Skeletal muscle satellite cell (primary cell): ENCODE data around the gene SP100. TPM values are rescaled to one million over a fixed set of nuclear protein-coding genes. Genes with fewer than 3 reads are reported as not detected.
"Not testable (repeated sequence)": the region's sequence is repeated elsewhere in the genome, so short reads cannot be mapped to it uniquely, and the experiment has no call there.

Experiments
- H3K27me3 ChIP-seq: 2 replicates; pipeline ENCODE4 v1.7.0; 2013; ENCODE audit warnings: low read length; ENCODE audit not compliant: control insufficient read depth, insufficient read depth
- H3K36me3 ChIP-seq: 2 replicates; pipeline ENCODE4 v1.7.0; 2013; ENCODE audit warnings: mild to moderate bottlenecking, control low read depth, low read length; ENCODE audit not compliant: insufficient read depth
- H3K4me1 ChIP-seq: 2 replicates; pipeline ENCODE4 v1.7.0; 2013; ENCODE audit warnings: low read length; ENCODE audit not compliant: control insufficient read depth, insufficient read depth
- H3K4me2 ChIP-seq: 2 replicates; pipeline ENCODE4 v1.7.0; 2013; ENCODE audit warnings: mild to moderate bottlenecking, low read length
- H3K4me3 ChIP-seq: 2 replicates; pipeline ENCODE4 v1.7.0; 2013; ENCODE audit warnings: low read length
- H3K9ac ChIP-seq: 2 replicates; pipeline ENCODE4 v1.7.0; 2013; ENCODE audit warnings: mild to moderate bottlenecking, low read depth, low read length, moderate library complexity
- H3K9me3 ChIP-seq: replicated peaks from 2 replicates; pipeline ENCODE4 v1.7.0; 2013; ENCODE audit warnings: mild to moderate bottlenecking, control low read depth, low read length
- total RNA-seq: library from RNA; depleted of rRNA; stranded (reverse); fragments of >200 nt; gene quantifications from 2 replicates; pipeline ENCODE4 v1.2.3, GENCODE V29; 2012; rRNA removed

SP100 gene
- total RNA-seq, result 88.7 and 109 TPM in 2 replicates

- Histone ChIP-seq H3K9ac (peak within 1 kb of the TSS; percentile 92), H3K27me3 (no peaks in the 10 kb centered on the region), H3K4me1 (peaks cover 30% of the 10 kb centered on the region), H3K36me3 (no peaks in the 10 kb centered on the region), H3K9me3 (no peaks in the 10 kb centered on the region), H3K4me2 (peak within 1 kb of the TSS; percentile 96), H3K4me3 (peak within 1 kb of the TSS; percentile 78)
These were observed at the start of gene SP100 for GRCh38 chr2:230416061-230416721. Gene SP100 (plus strand): TSS chr2:230416201. CDS start chr2:230416297, 96 bp downstream.

DNA sequence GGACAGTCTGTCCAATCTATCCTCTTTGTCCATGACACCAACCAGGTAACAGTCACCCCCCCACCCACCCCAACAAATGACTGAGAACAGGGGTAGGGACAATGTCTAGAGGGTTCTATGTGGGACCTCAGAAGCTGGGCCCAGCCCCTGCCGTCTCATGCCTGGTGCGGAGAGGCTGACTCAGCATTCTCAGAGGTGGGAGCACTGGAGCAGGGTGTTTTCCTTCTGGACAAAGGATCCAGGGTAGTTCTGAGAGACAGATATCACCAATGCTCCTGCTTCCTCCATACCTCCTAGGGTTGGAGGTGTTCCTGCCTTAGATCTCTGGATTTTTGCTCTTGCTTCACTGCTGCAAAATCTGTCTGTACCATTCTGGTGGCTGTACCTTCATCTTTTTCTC is 33.9 kb upstream of the SP100 start:
- Histone ChIP-seq H3K9me3 (no peaks in the 10 kb centered on the region), H3K4me2 (no peak overlapping the region), H3K27me3 (no peaks in the 10 kb centered on the region), H3K4me1 (no peaks in the 10 kb centered on the region), H3K9ac (no peak overlapping the region), H3K36me3 (peaks cover 22% of the 10 kb centered on the region), H3K4me3 (no peak overlapping the region)

- Histone ChIP-seq H3K9me3 (no peaks in the 10 kb centered on the region), H3K36me3 (peaks cover 19% of the 10 kb centered on the region), H3K27me3 (no peaks in the 10 kb centered on the region), H3K4me2 (no peak overlapping the region), H3K9ac (no peak overlapping the region), H3K4me3 (no peak overlapping the region), H3K4me1 (no peaks in the 10 kb centered on the region)
These were observed 32.5 kb upstream of the SP100 start for GRCh38 chr2:230383453-230383852.

- Histone ChIP-seq H3K9me3 (no peaks in the 10 kb centered on the region), H3K4me1 (no peaks in the 10 kb centered on the region), H3K27me3 (no peaks in the 10 kb centered on the region), H3K36me3 (peaks cover 27% of the 10 kb centered on the region), H3K4me2 (no peak overlapping the region), H3K4me3 (no peak overlapping the region), H3K9ac (no peak overlapping the region)
These were observed 31.0 kb upstream of the SP100 start for GRCh38 chr2:230384986-230385385.

- H3K27me3 ChIP-seq, result no peaks in the 10 kb centered on the region
- H3K9me3 ChIP-seq, result no peaks in the 10 kb centered on the region
- no peaks in the 10 kb centered on the region for H3K4me1 ChIP-seq
- H3K4me3 ChIP-seq, result no peak overlapping the region
- no peak overlapping the region for H3K4me2 ChIP-seq
- no peak overlapping the region for H3K9ac ChIP-seq
- H3K36me3 ChIP-seq, result peaks cover 55% of the 10 kb centered on the region
These were observed 21.7 kb upstream of the SP100 start for GRCh38 chr2:230394301-230394700.

- not testable (repeated sequence) for H3K27me3 ChIP-seq, H3K4me3 ChIP-seq, H3K9me3 ChIP-seq, H3K9ac ChIP-seq, H3K4me2 ChIP-seq, H3K4me1 ChIP-seq
- H3K36me3 ChIP-seq, result peaks cover 35% of the 10 kb centered on the region
These were observed 17.3 kb upstream of the SP100 start for GRCh38 chr2:230398698-230399097.

GRCh38 chr2:230400041-230400440 is 16.0 kb upstream of the SP100 start:
- Histone ChIP-seq H3K4me2 (no peak overlapping the region), H3K36me3 (peaks cover 27% of the 10 kb centered on the region), H3K4me1 (no peaks in the 10 kb centered on the region), H3K9ac (no peak overlapping the region), H3K4me3 (no peak overlapping the region), H3K27me3 (no peaks in the 10 kb centered on the region), H3K9me3 (no peaks in the 10 kb centered on the region)

GRCh38 chr2:230400454-230400853 is 15.5 kb upstream of the SP100 start:
- Histone ChIP-seq H3K4me3 (no peak overlapping the region), H3K9ac (no peak overlapping the region), H3K27me3 (no peaks in the 10 kb centered on the region), H3K36me3 (peaks cover 29% of the 10 kb centered on the region), H3K9me3 (no peaks in the 10 kb centered on the region), H3K4me2 (no peak overlapping the region), H3K4me1 (no peaks in the 10 kb centered on the region)

DNA sequence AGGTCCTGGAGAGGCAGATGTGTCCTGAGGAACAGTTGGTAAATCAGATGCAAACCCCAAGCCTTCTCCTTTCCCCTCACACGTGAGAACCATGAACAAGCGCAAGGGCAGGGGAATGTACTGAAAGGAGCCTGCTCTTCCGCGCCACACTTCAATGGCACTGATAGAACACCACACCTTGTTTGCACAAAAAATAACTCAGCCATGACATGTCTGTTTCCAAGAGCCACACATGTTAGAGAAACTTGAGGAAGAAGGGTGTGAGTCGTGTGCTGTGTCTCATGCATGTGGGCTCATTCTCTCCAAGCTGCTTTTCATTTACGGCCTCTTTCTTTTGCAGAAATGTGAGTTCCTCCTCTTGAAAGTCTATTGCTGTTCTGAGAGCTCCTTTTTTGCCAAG is 15.0 kb upstream of the SP100 start:
- not testable (repeated sequence) for H3K27me3 ChIP-seq, H3K4me2 ChIP-seq, H3K4me1 ChIP-seq, H3K4me3 ChIP-seq, H3K9me3 ChIP-seq, H3K9ac ChIP-seq
- peaks cover 31% of the 10 kb centered on the region for H3K36me3 ChIP-seq

DNA sequence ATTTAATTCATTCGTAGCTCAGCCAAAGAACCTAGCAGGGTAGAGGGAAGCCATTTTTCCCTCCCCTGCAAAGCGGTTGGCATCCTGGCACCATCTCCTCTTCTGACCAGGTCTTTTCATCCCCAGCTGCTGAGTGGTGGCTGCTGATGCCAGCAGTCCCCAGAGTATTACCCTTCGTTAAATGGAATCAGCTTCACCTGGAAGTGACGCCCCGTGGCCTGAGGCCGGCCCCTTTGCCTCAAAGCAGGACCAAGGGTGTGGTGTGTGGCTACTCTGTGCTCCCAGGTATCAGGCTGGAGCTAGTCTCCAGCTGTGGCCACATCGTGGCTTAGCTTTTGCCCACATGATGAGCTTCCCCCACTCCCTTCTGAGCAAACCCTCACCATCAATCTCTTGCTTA is 12.3 kb upstream of the SP100 start:
- Histone ChIP-seq H3K27me3 (no peaks in the 10 kb centered on the region), H3K4me3 (no peak overlapping the region), H3K9me3 (no peaks in the 10 kb centered on the region), H3K4me1 (peaks cover 9% of the 10 kb centered on the region), H3K9ac (no peak overlapping the region), H3K4me2 (no peak overlapping the region), H3K36me3 (peaks cover 23% of the 10 kb centered on the region)

DNA sequence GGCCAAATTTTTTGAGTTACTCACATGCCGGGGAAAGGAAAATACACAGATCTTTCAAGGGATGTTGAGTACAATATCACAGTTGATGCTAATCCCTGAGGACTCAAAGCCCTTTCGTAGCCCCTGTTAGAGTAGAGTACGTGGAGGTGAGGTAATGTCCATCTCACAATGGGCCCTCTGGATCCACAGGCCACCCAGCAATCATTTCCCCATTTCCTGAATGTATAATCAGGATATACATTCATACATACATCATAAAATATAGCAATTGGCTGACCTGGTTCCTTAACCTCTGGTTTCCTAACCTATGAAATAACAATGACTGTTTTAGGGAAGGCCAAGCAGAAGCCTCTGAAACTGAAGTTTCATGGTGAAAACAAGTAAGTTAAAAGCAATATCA is 10.2 kb upstream of the SP100 start:
- Histone ChIP-seq H3K4me2 (no peak overlapping the region), H3K9ac (no peak overlapping the region), H3K27me3 (no peaks in the 10 kb centered on the region), H3K4me1 (peaks cover 12% of the 10 kb centered on the region), H3K4me3 (no peak overlapping the region), H3K36me3 (peaks cover 17% of the 10 kb centered on the region), H3K9me3 (no peaks in the 10 kb centered on the region)

- H3K4me3 ChIP-seq, result no peak overlapping the region
- peaks cover 12% of the 10 kb centered on the region for H3K36me3 ChIP-seq
- no peak overlapping the region for H3K9ac ChIP-seq
- no peak overlapping the region for H3K4me2 ChIP-seq
- peaks cover 22% of the 10 kb centered on the region for H3K4me1 ChIP-seq
- H3K9me3 ChIP-seq, result no peaks in the 10 kb centered on the region
- H3K27me3 ChIP-seq, result no peaks in the 10 kb centered on the region
These were observed 7.7 kb upstream of the SP100 start for GRCh38 chr2:230408244-230408842.
